Hepatocyte (in vitro differentiated cells): Measurements from ENCODE around the gene TOMM70.

ENCODE experiments used
- CTCF ChIP-seq: fragments of 200-600 bp; sonication (generic); IDR thresholded peaks from 2 replicates; pipeline ENCODE4 v1.5.1; 2016; ENCODE audit warnings: antibody characterized with exemption, mild to moderate bottlenecking; ENCODE audit not compliant: poor library complexity
- EZH2phosphoT487 ChIP-seq: fragments of 200-600 bp; sonication (generic); IDR thresholded peaks from one replicate; pipeline ENCODE4 v1.6.1; 2018; ENCODE audit warnings: antibody characterized with exemption, mild to moderate bottlenecking, low read depth, moderate library complexity; ENCODE audit not compliant: unreplicated experiment, severe bottlenecking

DNA sequence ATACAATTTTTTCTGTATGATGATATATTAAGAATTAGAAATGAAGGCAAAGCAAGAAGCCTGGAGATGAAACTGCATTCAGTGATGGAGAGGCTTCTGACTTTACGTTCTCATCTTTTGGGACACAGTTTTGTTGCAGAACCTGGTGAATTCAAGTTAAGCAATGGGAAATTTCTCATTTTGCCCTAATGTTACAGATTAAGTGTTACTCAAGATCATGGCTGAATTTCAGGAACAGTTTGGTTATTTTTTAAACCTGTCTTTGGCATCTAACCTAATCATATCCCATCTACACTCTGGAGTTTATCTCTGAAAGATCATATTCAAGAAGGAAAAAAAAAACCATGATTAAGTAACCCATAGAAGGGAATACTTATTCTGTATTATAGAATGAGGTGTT, 60.4 kb downstream of the TOMM70 start:
- TF ChIP-seq CTCF: no peak
- no peak for TF ChIP-seq EZH2phosphoT487
